NT2/D1 (cell line): ENCODE results near the gene DEPDC1B.
"Not testable (repeated sequence)": the region's sequence is repeated elsewhere in the genome, so short reads cannot be mapped to it uniquely, and the experiment has no call there.

Experiments used
- DNase-seq: peaks from one replicate; pipeline ENCODE4 v3.0.0-alpha.2; 2011; ENCODE audit warnings: low read depth, low spot score
- H3K27me3 ChIP-seq: 2 replicates; pipeline ENCODE4 v1.6.0; 2011; ENCODE audit warnings: mild to moderate bottlenecking; ENCODE audit not compliant: insufficient read length, insufficient read depth
- H3K36me3 ChIP-seq: 2 replicates; pipeline ENCODE4 v1.6.1; 2011; ENCODE audit warnings: mild to moderate bottlenecking, low read length, mixed read lengths; ENCODE audit not compliant: insufficient read depth, insufficient read length
- H3K4me1 ChIP-seq: 2 replicates; pipeline ENCODE4 v1.5.1; 2011; ENCODE audit not compliant: insufficient read depth, insufficient read length
- H3K4me3 ChIP-seq: 2 replicates; pipeline ENCODE4 v1.5.1; 2011; ENCODE audit warnings: low read depth; ENCODE audit not compliant: insufficient read length
- H3K9ac ChIP-seq: 2 replicates; pipeline ENCODE4 v1.6.0; 2011; ENCODE audit warnings: low read depth; ENCODE audit not compliant: insufficient read length
- H3K9me3 ChIP-seq: 2 replicates; pipeline ENCODE4 v1.5.1; 2011; ENCODE audit warnings: mild to moderate bottlenecking, low read length; ENCODE audit not compliant: insufficient read depth
- SUZ12 ChIP-seq: IDR thresholded peaks from 2 replicates; pipeline ENCODE4 v1.6.1; 2011; ENCODE audit not compliant: insufficient read length, insufficient read depth; ENCODE audit errors: extremely low read depth
- YY1 ChIP-seq: IDR thresholded peaks from 2 replicates; pipeline ENCODE4 v1.6.1; 2011; ENCODE audit not compliant: insufficient read length, insufficient read depth
- ZNF274 ChIP-seq: IDR thresholded peaks from 2 replicates; pipeline ENCODE4 v1.6.1; 2011; ENCODE audit warnings: mild to moderate bottlenecking, low read depth, low read length

Gene DEPDC1B

DNA sequence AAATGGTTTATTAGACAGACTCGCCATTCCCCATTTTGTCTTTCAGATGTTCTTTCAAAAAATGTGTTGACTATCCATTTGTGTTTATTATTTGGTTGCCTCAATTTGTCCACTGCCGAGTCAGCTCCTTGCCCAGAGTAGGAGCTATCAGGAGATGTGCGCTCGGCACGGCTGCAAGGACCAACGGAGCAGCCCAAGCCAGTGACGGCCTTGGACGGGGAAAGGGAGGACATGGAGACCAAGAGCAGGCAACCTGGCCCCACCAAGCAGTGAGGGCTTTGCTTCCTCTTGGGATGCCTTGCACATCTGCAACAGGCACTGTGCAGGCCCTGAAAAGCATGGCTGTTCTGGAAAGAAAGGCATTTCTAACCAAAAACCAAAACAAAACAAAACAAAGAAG, 69.8 kb downstream of the DEPDC1B start:
- Histone ChIP-seq H3K9ac (no peak overlapping the region), H3K36me3 (peaks cover 29% of the 10 kb centered on the region)

GRCh38 chr5:60624875-60625274, 75.1 kb downstream of the DEPDC1B start:
- not testable (repeated sequence) for H3K4me3 ChIP-seq, DNase-seq, H3K27me3 ChIP-seq, H3K36me3 ChIP-seq, H3K9ac ChIP-seq, H3K4me1 ChIP-seq, H3K9me3 ChIP-seq

More for the DNA sequence above, 69.8 kb downstream of the DEPDC1B start:
- H3K4me3 ChIP-seq: no peak overlapping the region
- H3K9me3 ChIP-seq: no peaks in the 10 kb centered on the region
- no peaks in the 10 kb centered on the region for H3K27me3 ChIP-seq
- TF ChIP-seq SUZ12 (no peak), YY1 (no peak), ZNF274 (no peak)
- no peak for DNase-seq
- H3K4me1 ChIP-seq: no peaks in the 10 kb centered on the region

DNA sequence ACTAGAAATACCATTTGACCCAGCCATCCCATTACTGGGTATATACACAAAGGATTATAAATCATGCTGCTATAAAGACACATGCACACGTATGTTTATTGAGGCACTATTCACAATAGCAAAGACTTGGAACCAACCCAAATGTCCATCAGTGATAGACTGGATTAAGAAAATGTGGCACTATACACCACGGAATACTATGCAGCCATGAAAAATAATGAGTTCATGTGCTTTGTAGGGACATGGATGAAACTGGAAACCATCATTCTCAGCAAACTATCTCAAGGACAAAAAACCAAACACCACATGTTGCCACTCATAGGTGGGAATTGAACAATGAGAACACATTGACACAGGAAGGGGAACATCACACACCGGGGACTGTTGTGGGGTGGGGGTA, 79.2 kb downstream of the DEPDC1B start:
- H3K4me3 ChIP-seq, H3K9ac ChIP-seq, DNase-seq, H3K9me3 ChIP-seq, H3K27me3 ChIP-seq, H3K36me3 ChIP-seq, H3K4me1 ChIP-seq: not testable (repeated sequence)

DNA sequence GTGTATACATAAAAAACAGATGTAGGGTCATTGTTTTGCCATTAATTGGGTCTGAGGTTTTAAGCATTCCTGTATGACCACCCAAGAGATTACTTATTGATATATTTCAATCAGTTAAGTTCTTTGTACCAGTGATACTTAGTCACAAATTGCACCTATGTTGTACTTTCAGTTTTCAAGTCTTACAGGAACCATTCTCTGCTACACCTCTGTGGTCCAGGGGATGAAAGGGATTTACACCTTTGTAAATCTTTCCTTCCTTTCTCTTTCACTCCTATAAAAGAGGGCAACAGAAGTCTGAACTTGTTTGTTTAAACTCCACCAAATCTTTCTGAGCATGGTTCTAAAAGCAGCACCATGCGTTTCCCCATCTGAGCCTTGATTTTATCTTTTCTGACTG, 86.1 kb downstream of the DEPDC1B start:
- peaks cover 6% of the 10 kb centered on the region for H3K36me3 ChIP-seq
- no peak overlapping the region for H3K4me3 ChIP-seq
- no peak overlapping the region for H3K9ac ChIP-seq
- TF ChIP-seq YY1 (no peak), SUZ12 (no peak), ZNF274 (no peak)
- H3K9me3 ChIP-seq: peaks cover 4% of the 10 kb centered on the region; the same call in 1 of the 2 replicates
- no peaks in the 10 kb centered on the region for H3K4me1 ChIP-seq
- no peaks in the 10 kb centered on the region for H3K27me3 ChIP-seq
- no peak for DNase-seq

DNA sequence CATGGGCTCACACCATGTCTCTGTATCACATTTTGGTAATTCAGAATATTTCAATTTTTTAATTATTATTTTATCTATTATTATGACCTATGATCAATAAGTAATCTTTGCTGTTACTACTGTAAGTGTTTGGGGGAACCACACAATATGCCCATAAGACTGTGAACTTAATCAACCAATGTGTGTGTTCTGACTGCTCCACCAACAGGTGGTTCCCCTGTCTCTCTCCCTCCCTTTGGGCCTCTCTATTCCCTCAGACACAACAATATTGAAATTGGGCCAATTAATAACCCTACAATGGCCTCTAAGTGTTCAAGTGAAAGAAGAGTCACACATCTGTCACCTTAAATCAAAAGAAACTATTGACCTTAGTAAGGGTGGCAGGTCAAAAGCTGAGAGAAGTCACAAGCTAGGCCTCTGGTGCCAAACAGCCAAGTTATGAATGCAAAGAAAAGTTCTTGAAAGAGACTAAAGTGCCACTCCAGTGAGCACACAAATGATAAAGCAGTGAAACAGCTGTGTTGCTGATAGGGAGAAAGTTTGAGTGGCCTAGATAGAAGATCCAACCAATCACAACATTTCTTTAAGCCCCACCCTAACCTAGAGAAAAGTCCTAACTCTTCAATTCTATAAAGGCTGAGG, 88.7 kb downstream of the DEPDC1B start:
- Histone ChIP-seq H3K9ac (no peak overlapping the region), H3K9me3 (peaks cover 4% of the 10 kb centered on the region; the same call in 1 of the 2 replicates), H3K27me3 (no peaks in the 10 kb centered on the region), H3K36me3 (peaks cover 6% of the 10 kb centered on the region), H3K4me3 (no peak overlapping the region), H3K4me1 (no peaks in the 10 kb centered on the region)
- no peak for DNase-seq
- TF ChIP-seq YY1 (no peak), ZNF274 (no peak), SUZ12 (no peak)

DNA sequence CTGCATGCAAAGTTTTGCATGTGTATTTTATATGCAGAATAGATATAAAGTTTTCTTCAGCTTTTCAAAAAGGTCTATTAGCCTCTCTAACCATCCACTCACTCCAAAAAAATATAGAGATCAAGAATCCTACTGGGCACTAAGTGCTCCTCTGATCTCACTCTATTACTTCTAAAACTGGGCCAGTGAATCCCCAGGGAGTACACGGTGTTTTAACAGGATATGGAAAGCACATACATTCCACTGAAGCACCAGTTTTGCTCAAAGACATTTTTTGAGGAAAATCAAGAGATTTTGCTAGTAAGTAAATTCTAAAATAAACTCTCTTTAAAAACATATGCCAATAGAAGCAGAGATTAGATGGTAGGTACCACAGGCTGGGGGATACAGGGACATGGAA, 95.2 kb downstream of the DEPDC1B start:
- no peak overlapping the region for H3K9ac ChIP-seq
- H3K36me3 ChIP-seq: peaks cover 4% of the 10 kb centered on the region
- H3K4me1 ChIP-seq: no peaks in the 10 kb centered on the region
- H3K4me3 ChIP-seq: no peak overlapping the region
- no peaks in the 10 kb centered on the region for H3K9me3 ChIP-seq
- no peaks in the 10 kb centered on the region for H3K27me3 ChIP-seq
- DNase-seq: no peak
- no peak for TF ChIP-seq YY1
- no peak for TF ChIP-seq ZNF274
- no peak for TF ChIP-seq SUZ12

GRCh38 chr5:60598424-60598823, 101.5 kb downstream of the DEPDC1B start:
- no peak for TF ChIP-seq YY1
- no peak for TF ChIP-seq SUZ12
- TF ChIP-seq ZNF274: no peak
- Histone ChIP-seq H3K36me3 (peaks cover 6% of the 10 kb centered on the region), H3K9me3 (no peaks in the 10 kb centered on the region)

GRCh38 chr5:60597572-60598320, 102.2 kb downstream of the DEPDC1B start:
- Histone ChIP-seq H3K4me1 (no peaks in the 10 kb centered on the region), H3K4me3 (no peak overlapping the region), H3K36me3 (peaks cover 6% of the 10 kb centered on the region), H3K9ac (no peak overlapping the region), H3K9me3 (no peaks in the 10 kb centered on the region), H3K27me3 (no peaks in the 10 kb centered on the region)
- no peak for DNase-seq
- TF ChIP-seq ZNF274 (no peak), SUZ12 (no peak), YY1 (no peak)

More at GRCh38 chr5:60598424-60598823, 101.5 kb downstream of the DEPDC1B start:
- no peak for DNase-seq
- Histone ChIP-seq H3K27me3 (no peaks in the 10 kb centered on the region), H3K9ac (no peak overlapping the region), H3K4me3 (no peak overlapping the region), H3K4me1 (no peaks in the 10 kb centered on the region)
